HCT116 (cell line): ENCODE data around the gene OLA1. TPM values are rescaled to one million over a fixed set of nuclear protein-coding genes. Genes with fewer than 3 reads are reported as not detected.

Source experiments
- ATAC-seq: fragments of 200-7000 bp; cut with Tn5 transposase; 2 replicates; pipeline ENCODE4 v1.9.1; 2020; ENCODE audit warnings: mild to moderate bottlenecking, moderate library complexity
- BruUV-seq: library from RNA; stranded (reverse); fragments of 400-500 nt; replicated peaks from 2 replicates; lab custom pipeline; 2021; lab: Mats Ljungman, UMichigan
- CTCF ChIA-PET: fragments of 300-600 bp; sonication (Branson Sonifier 250); formaldehyde crosslinking; loops from one replicate; lab custom pipeline; 2021; ENCODE audit warnings: antibody characterized with exemption; lab: Charles Lee
- POLR2A ChIA-PET: fragments of 300-600, 350-600 bp; sonication (Branson Sonifier 250); formaldehyde crosslinking; loops from one replicate; lab custom pipeline; 2021; ENCODE audit warnings: antibody characterized with exemption; lab: Charles Lee
- RAD21 ChIA-PET, 2 experiments: fragments of 300-600 bp; sonication (Branson Sonifier 250); formaldehyde crosslinking; loops; one replicate each; lab custom pipeline; 2023; ENCODE audit warnings: low total read pairs in 2 of 2; ENCODE audit not compliant: uncharacterized antibody in 2 of 2, unreplicated experiment in 2 of 2, low non-redundant PET in 1 of 2; lab: Charles Lee
- DNase-seq: peaks from one replicate; pipeline ENCODE4 v3.0.0-alpha.2; 2010; ENCODE audit warnings: low read depth, low spot score
- H2AFZ ChIP-seq: fragments of 200-600 bp; shearing (Covaris generic), sonication (generic); 2 replicates; pipeline ENCODE4 v1.6.1; 2017; ENCODE audit warnings: low read depth, mixed run types, mixed read lengths, antibody characterized with exemption, low read length; ENCODE audit not compliant: poor library complexity, severe bottlenecking
- H3K27ac ChIP-seq: 2 replicates; pipeline ENCODE4 v1.5.1; 2012; ENCODE audit warnings: low read depth, low read length
- H3K27me3 ChIP-seq: fragments of 200-600 bp; sonication (generic); 2 replicates; pipeline ENCODE4 v1.6.1; 2016; ENCODE audit warnings: mixed run types, low read length, mixed read lengths; ENCODE audit not compliant: insufficient read depth
- H3K36me3 ChIP-seq, 2 experiments: fragments of 200-500 bp in 1 of 2; fragments of 200-600 bp in 1 of 2; sonication (Bioruptor generic) in 1 of 2; sonication (generic) in 1 of 2; 2 replicates each; pipeline versions ENCODE4 v1.5.1 to v1.6.1; 2014 to 2016; ENCODE audit warnings: low read length in 2 of 2, inconsistent platforms in 1 of 2, mixed read lengths in 1 of 2, mixed run types in 1 of 2; ENCODE audit not compliant: insufficient read depth in 2 of 2, control insufficient read depth in 1 of 2
- H3K4me1 ChIP-seq, 2 experiments: fragments of 200-600 bp in 1 of 2; sonication (generic) in 1 of 2; 2 replicates each; pipeline versions ENCODE4 v1.5.1 to v1.6.1; 2012 to 2017; ENCODE audit warnings: low read length in 2 of 2, inconsistent platforms in 1 of 2, mild to moderate bottlenecking in 1 of 2, mixed read lengths in 1 of 2, mixed run types in 1 of 2, moderate library complexity in 1 of 2; ENCODE audit not compliant: insufficient read depth in 2 of 2, control insufficient read depth in 1 of 2
- H3K4me2 ChIP-seq: fragments of 200-600 bp; sonication (generic); 2 replicates; pipeline ENCODE4 v1.6.1; 2017; ENCODE audit warnings: mixed run types, low read length, mixed read lengths
- H3K4me3 ChIP-seq, 2 experiments: fragments of 200-600 bp in 1 of 2; sonication (generic) in 1 of 2; replicated peaks in 1 of 2; 2 replicates each; pipeline ENCODE4 v1.5.1; 2011 to 2016; ENCODE audit warnings: low read length in 2 of 2, control low read depth in 1 of 2, low read depth in 1 of 2, mild to moderate bottlenecking in 1 of 2, mixed read lengths in 1 of 2, mixed run types in 1 of 2
- H3K79me2 ChIP-seq: fragments of 200-600 bp; sonication (generic); 2 replicates; pipeline ENCODE4 v1.6.1; 2017; ENCODE audit warnings: mild to moderate bottlenecking, mixed run types, low read length, moderate library complexity, mixed read lengths; ENCODE audit not compliant: insufficient read depth
- H3K9ac ChIP-seq: fragments of 200-600 bp; sonication (generic); 2 replicates; pipeline ENCODE4 v1.6.1; 2016; ENCODE audit warnings: low read length, mixed read lengths
- H3K9me2 ChIP-seq: fragments of 200-600 bp; sonication (generic), shearing (Covaris generic); 2 replicates; pipeline ENCODE4 v1.6.1; 2017; ENCODE audit warnings: mixed run types, mild to moderate bottlenecking, moderate library complexity; ENCODE audit not compliant: insufficient read depth
- H3K9me3 ChIP-seq, 2 experiments: fragments of 200-500 bp in 1 of 2; fragments of 200-600 bp in 1 of 2; sonication (Bioruptor generic) in 1 of 2; sonication (generic) in 1 of 2; 2 replicates each; pipeline ENCODE4 v1.6.1; 2014 to 2017; ENCODE audit warnings: low read length in 2 of 2, mixed read lengths in 2 of 2, inconsistent platforms in 1 of 2, low read depth in 1 of 2, mild to moderate bottlenecking in 1 of 2, mixed run types in 1 of 2, moderate library complexity in 1 of 2; ENCODE audit not compliant: control insufficient read depth in 1 of 2, insufficient read depth in 1 of 2
- H4K20me1 ChIP-seq: fragments of 200-600 bp; sonication (generic), shearing (Covaris generic); 2 replicates; pipeline ENCODE4 v1.6.1; 2017; ENCODE audit warnings: mixed run types, mild to moderate bottlenecking, moderate library complexity; ENCODE audit not compliant: insufficient read depth
- EGR1 ChIP-seq: IDR thresholded peaks from 2 replicates; pipeline ENCODE4 v1.6.1; 2012; ENCODE audit warnings: low read depth
- ELF1 ChIP-seq: IDR thresholded peaks from 2 replicates; pipeline ENCODE4 v1.6.1; 2012; ENCODE audit warnings: low read depth, borderline replicate concordance
- EZH2 ChIP-seq: fragments of 200-600 bp; sonication (generic); IDR thresholded peaks from 2 replicates; pipeline ENCODE4 v1.6.1; 2017; ENCODE audit warnings: antibody characterized with exemption, mixed run types
- FOSL1 ChIP-seq: IDR thresholded peaks from 2 replicates; pipeline ENCODE4 v1.6.1; 2012; ENCODE audit warnings: low read depth
- POLR2A ChIP-seq: IDR thresholded peaks from 2 replicates; pipeline ENCODE4 v1.7.0; 2011; ENCODE audit warnings: borderline replicate concordance; ENCODE audit not compliant: insufficient read depth, insufficient read length; ENCODE audit errors: extremely low read depth
- POLR2AphosphoS5 ChIP-seq: IDR thresholded peaks from 2 replicates; pipeline ENCODE4 v1.6.1; 2011; ENCODE audit warnings: mild to moderate bottlenecking, low read depth, low read length, moderate library complexity
- RAD21 ChIP-seq: IDR thresholded peaks from 2 replicates; pipeline ENCODE4 v1.6.1; 2012; ENCODE audit warnings: low read depth, mild to moderate bottlenecking
- SIN3A ChIP-seq: IDR thresholded peaks from 2 replicates; pipeline ENCODE4 v1.6.1; 2012; ENCODE audit warnings: low read depth
- SP1 ChIP-seq: IDR thresholded peaks from 2 replicates; pipeline ENCODE4 v1.6.1; 2012; ENCODE audit warnings: low read depth
- TCF7L2 ChIP-seq: IDR thresholded peaks from 2 replicates; pipeline ENCODE4 v1.7.0; 2011; ENCODE audit warnings: borderline replicate concordance, inconsistent platforms; ENCODE audit not compliant: insufficient read depth, insufficient read length; ENCODE audit errors: extremely low read depth
- YY1 ChIP-seq: IDR thresholded peaks from 2 replicates; pipeline ENCODE4 v1.6.1; 2011; ENCODE audit warnings: low read length, low read depth, moderate library complexity, mild to moderate bottlenecking; ENCODE audit not compliant: insufficient replicate concordance; ENCODE audit errors: extremely low read depth
- ZNF274 ChIP-seq: fragments of 200-500 bp; sonication (Bioruptor generic); IDR thresholded peaks from 2 replicates; pipeline ENCODE4 v1.6.1; 2014; ENCODE audit warnings: mild to moderate bottlenecking, low read depth, low read length, inconsistent platforms
- intact Hi-C: fragments of 100-400 bp; cut with micrococcal nuclease; formaldehyde crosslinking; loops from 2 replicates; pipeline ENCODE4 v1.10.0; 2022
- total RNA-seq: library from RNA; stranded (reverse); gene quantifications from one replicate; pipeline ENCODE4 v1.2.1, GENCODE V29; 2021; ENCODE audit not compliant: unreplicated experiment
- TF ChIP-seq, protein P1 (sequence below): IDR thresholded peaks from 2 replicates; pipeline ENCODE4 v1.6.1; 2012
- TF ChIP-seq, protein P2 (sequence below): IDR thresholded peaks from 2 replicates; pipeline ENCODE4 v1.6.1; 2012; ENCODE audit warnings: low read depth
- TF ChIP-seq, protein P3 (sequence below), 3 experiments: fragments of 200-600 bp in 1 of 3; sonication (generic) in 1 of 3; IDR thresholded peaks in 2 of 3; conservative IDR thresholded peaks in 1 of 3; 2 replicates each; pipeline ENCODE4 v1.5.1; 2012 to 2017; ENCODE audit warnings: low read depth in 2 of 3, low read length in 2 of 3, antibody characterized with exemption in 1 of 3, borderline replicate concordance in 1 of 3, control low read depth in 1 of 3, mild to moderate bottlenecking in 1 of 3, mixed read lengths in 1 of 3, mixed run types in 1 of 3, moderate library complexity in 1 of 3; ENCODE audit not compliant: insufficient read depth in 1 of 3

Gene OLA1
- total RNA-seq, 1 experiment from 2014 or later: 219 TPM

DNA sequence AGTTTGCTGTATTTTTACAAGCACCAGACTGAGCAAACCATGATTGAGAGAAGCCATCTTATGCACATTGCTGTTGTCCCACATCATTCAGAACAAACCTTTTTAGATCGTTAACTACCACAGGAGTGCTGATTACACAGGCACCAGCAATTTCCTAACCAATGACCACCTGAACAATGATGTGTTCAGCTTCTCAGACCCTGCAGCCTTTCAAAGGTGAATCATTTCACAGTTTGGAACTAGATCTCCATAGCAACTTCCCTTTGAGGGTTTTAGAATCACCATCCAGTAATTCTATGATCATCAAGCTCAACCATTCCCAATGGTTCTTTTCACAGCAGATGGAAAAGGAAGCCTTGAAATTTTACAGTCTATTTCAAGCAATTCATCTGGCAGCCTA lies 71.4 kb downstream of the OLA1 start:
- Histone ChIP-seq H3K27me3 (no peaks in the 10 kb centered on the region), H3K4me2 (no peak overlapping the region), H3K4me3 (no peak overlapping the region), H4K20me1 (peaks cover 5% of the 10 kb centered on the region; the same call in 1 of the 2 replicates), H3K36me3 (no peaks in the 10 kb centered on the region), H3K4me1 (no peaks in the 10 kb centered on the region), H3K9ac (no peak overlapping the region), H3K79me2 (peaks cover 100% of the 10 kb centered on the region), H3K9me3 (0 out of 4 replicates have a peak, but pooled peaks cover 0 to 4% of the 10 kb centered on the region in 2 experiments), H3K27ac (no peak overlapping the region), H3K9me2 (no peaks in the 10 kb centered on the region), H2AFZ (no peak overlapping the region)
- intact Hi-C loops: no loop called here
- ATAC-seq (no peak), DNase-seq (no peak)
- BruUV-seq: no TSS peak
- ChIA-PET POLR2A (no interaction called here), RAD21 (no interaction called here), CTCF (no interaction called here)
- no peak for TF ChIP-seq ZNF274
- no peak for TF ChIP-seq EZH2
- TF ChIP-seq SP1: no peak
- no peak for TF ChIP-seq SIN3A
- no peak for TF ChIP-seq POLR2AphosphoS5
- no peak for TF ChIP-seq TCF7L2
- no peak for TF ChIP-seq ELF1
- no peak for TF ChIP-seq RAD21

DNA sequence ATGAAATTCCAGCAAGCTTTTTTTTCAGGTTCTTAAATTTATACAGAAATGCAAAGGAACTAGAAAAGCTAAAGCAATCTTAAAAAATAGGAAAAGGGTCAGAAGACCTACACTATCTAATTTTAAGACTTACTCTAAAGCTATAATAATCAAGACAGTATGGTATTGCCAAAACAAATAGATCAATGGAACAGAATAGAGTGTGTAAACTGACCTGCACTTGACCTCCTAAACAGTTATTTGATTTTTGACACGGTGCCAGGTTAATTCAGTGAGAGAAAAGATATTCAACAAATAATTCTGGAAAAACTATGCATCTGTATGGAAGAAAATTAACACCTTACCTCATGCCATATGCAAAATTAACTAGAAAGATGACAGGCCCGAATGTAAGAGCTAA lies 73.6 kb downstream of the OLA1 start:
- Histone ChIP-seq H3K4me2 (no peak overlapping the region), H3K4me3 (no peak overlapping the region), H2AFZ (no peak overlapping the region), H3K9me2 (no peaks in the 10 kb centered on the region), H3K79me2 (peaks cover 100% of the 10 kb centered on the region), H3K9me3 (peaks cover 8 to 12% of the 10 kb centered on the region in 2 experiments; a peak in 2 of 4 replicates), H3K4me1 (no peaks in the 10 kb centered on the region), H3K9ac (no peak overlapping the region), H4K20me1 (no peaks in the 10 kb centered on the region), H3K36me3 (no peaks in the 10 kb centered on the region), H3K27me3 (no peaks in the 10 kb centered on the region), H3K27ac (no peak overlapping the region)
- no peak for DNase-seq
- intact Hi-C loops: no loop called here
- BruUV-seq: no TSS peak
- ChIA-PET POLR2A (no interaction called here), CTCF (no interaction called here), RAD21 (no interaction called here)
- TF ChIP-seq, protein P1, sequence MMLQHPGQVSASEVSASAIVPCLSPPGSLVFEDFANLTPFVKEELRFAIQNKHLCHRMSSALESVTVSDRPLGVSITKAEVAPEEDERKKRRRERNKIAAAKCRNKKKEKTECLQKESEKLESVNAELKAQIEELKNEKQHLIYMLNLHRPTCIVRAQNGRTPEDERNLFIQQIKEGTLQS: no peak
- TF ChIP-seq TCF7L2: no peak
- no peak for TF ChIP-seq EGR1
- TF ChIP-seq EZH2: no peak
- no peak for TF ChIP-seq POLR2AphosphoS5
- no peak for TF ChIP-seq RAD21
- TF ChIP-seq YY1: no peak
- TF ChIP-seq, protein P2, sequence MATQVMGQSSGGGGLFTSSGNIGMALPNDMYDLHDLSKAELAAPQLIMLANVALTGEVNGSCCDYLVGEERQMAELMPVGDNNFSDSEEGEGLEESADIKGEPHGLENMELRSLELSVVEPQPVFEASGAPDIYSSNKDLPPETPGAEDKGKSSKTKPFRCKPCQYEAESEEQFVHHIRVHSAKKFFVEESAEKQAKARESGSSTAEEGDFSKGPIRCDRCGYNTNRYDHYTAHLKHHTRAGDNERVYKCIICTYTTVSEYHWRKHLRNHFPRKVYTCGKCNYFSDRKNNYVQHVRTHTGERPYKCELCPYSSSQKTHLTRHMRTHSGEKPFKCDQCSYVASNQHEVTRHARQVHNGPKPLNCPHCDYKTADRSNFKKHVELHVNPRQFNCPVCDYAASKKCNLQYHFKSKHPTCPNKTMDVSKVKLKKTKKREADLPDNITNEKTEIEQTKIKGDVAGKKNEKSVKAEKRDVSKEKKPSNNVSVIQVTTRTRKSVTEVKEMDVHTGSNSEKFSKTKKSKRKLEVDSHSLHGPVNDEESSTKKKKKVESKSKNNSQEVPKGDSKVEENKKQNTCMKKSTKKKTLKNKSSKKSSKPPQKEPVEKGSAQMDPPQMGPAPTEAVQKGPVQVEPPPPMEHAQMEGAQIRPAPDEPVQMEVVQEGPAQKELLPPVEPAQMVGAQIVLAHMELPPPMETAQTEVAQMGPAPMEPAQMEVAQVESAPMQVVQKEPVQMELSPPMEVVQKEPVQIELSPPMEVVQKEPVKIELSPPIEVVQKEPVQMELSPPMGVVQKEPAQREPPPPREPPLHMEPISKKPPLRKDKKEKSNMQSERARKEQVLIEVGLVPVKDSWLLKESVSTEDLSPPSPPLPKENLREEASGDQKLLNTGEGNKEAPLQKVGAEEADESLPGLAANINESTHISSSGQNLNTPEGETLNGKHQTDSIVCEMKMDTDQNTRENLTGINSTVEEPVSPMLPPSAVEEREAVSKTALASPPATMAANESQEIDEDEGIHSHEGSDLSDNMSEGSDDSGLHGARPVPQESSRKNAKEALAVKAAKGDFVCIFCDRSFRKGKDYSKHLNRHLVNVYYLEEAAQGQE: no peak
- no peak for TF ChIP-seq POLR2A
- TF ChIP-seq, protein P3, sequence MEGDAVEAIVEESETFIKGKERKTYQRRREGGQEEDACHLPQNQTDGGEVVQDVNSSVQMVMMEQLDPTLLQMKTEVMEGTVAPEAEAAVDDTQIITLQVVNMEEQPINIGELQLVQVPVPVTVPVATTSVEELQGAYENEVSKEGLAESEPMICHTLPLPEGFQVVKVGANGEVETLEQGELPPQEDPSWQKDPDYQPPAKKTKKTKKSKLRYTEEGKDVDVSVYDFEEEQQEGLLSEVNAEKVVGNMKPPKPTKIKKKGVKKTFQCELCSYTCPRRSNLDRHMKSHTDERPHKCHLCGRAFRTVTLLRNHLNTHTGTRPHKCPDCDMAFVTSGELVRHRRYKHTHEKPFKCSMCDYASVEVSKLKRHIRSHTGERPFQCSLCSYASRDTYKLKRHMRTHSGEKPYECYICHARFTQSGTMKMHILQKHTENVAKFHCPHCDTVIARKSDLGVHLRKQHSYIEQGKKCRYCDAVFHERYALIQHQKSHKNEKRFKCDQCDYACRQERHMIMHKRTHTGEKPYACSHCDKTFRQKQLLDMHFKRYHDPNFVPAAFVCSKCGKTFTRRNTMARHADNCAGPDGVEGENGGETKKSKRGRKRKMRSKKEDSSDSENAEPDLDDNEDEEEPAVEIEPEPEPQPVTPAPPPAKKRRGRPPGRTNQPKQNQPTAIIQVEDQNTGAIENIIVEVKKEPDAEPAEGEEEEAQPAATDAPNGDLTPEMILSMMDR (IDR thresholded peaks at IDR 0.05 in 2 of 3, conservative IDR thresholded peaks at IDR 0.05 in 1 of 3; ENCODE audit: borderline replicate concordance in 1 of 3, insufficient read depth in 1 of 3, low read depth in 2 of 3, low read length in 2 of 3): no peak
- no peak for TF ChIP-seq FOSL1
- ATAC-seq: no peak
